Right kidney (tissue), 1 donor: ENCODE results near the gene SOX5.
"Not testable (repeated sequence)": the region's sequence is repeated elsewhere in the genome, so short reads cannot be mapped to it uniquely, and the experiment has no call there.

Experiments
- DNase-seq: peaks from one replicate; pipeline ENCODE4 v3.0.0-alpha.2; 2016

The SOX5 gene

DNA sequence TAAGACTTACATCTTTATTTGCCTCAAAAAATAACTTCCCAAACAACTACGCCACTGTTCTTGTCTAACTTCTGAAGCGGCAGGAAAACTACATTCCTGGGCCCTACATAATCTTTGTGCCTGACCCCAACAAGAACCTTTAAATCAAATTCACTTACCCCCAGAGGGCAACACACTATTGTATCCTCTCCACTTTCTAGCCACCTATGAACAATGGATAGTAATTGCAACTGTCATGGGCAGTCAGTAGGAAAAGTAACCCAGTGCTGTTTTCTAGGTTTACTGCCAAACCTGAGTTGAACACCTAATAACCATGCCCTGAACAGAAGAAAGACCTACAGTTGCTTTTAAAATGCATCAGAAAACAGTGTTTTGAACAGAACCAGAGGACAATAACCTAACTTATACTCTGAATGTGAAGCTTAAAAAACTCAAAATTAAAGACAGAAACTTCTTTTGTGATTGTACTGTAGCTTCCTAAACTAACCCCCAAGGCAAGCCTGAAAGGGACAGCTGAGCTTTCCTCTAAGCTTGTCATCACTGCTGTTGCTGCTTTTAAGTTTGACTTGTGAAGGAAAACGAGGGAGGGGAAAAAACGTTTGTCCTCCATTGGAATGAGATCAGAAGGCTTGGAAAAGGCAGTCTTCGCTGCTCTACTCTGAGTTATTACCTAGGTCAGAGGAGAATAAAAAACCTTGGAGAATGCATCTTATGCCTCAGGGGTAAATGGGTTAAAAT lies 195.7 kb downstream of the SOX5 start:
- no peak for DNase-seq

DNA sequence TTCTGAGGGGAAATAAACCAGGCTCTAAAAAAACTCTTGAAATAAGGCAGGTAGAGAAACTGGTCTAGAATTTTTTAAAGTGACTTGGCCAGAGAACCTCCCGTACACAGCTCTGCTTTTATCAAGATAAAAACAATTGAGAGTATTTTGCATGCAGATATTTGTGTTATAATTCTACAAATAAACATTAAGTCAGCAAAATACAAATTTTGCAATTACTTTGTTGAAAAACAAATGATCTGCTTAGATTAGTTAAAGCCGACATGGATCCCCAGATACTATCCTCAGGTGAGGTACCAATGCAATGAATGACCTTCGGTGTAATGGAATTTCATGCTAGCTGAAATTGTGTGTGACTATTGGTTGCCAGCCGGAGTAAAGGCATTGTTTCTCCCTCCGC lies 197.2 kb downstream of the SOX5 start:
- no peak for DNase-seq

DNA sequence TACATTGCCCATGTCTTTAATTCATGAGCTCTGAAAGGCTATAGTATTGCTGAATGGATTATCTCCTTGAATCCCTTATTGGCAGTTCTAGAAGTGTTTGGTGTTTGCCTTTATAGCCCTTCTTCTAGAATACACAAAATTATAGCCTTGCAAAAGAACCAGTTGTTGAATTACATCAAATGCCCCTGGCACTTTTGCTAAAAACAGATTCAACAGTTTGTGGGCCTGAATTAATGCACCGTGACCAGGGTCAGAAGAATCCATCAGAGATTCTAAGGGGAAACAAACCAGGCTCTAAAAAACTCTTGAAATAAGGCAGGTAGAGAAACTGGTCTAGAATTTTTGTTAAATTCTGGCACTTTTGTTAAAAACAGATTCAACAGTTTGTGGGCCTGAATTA lies 197.8 kb downstream of the SOX5 start:
- DNase-seq, result no peak

DNA sequence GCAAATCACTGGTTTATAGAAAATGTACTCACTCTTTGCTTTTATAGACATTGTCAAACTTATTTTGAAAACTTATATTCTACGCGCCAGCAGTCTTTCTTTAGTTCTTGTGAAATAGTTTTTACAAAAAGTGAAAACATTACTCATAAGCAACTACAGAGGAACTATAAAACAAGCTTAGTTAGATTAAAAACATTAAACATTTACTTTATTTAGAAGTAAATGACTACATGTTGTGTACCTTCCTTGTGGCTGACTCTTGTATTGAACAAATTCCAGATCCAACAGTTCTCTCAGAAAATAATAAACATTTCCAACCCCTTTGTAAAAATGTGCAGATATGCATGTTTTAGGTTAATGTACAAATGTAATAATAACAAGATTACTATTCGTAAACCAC lies 198.5 kb downstream of the SOX5 start:
- DNase-seq, result no peak

DNA sequence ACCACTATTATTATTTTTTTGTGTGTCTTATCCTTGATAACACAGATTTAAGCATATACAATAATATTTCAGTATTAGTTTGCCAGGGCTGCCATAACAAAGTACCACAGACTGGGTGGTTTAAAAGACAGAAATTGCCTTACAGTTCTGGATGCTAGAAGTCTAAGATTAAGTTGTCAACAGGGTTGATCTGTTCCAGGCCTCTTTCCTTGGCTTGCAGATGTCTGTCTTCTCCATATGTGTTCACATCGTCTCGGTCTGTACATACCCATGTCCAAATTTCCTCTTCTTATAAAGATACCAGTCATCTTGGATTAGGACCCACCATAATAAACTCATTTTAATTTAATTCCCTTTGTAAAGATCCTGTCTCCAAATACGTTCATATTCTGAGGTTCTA lies 204.8 kb downstream of the SOX5 start:
- no peak for DNase-seq

DNA sequence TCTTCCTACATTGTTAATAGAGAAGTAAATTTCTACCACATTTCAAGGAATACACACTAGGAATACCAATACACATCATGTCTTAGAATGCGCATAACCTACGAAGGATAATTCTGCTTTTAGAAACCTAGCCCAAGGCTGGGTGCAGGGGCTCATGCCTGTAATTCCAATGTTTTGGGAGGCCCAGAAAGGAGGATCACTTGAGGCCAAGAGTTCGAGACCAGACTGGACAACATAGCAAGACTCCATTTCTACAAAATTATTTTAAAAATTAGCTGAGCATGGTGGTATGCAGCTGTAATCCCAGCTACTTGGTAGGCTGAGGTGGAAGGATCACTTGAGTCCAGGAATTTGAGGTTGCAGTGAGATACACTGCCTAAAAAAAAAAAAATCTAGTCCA lies 206.9 kb downstream of the SOX5 start:
- no peak for DNase-seq

DNA sequence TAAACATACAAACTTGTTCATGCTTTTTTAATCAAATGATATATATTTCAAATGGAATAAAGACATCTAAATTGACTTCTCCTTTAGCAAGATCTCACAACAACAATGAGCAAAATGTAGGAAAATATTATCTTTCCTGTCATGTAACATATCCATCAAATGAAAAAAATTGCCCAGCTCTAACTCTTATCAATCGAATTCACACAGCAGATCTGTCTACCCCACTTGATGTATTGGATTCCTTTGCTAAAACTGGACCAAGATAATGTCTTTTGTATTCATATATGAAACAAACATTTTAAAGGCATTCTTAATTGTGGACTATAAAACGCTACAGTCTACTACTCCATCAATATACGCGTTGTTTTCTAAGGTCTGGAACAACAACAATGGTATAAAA lies 218.0 kb downstream of the SOX5 start:
- no peak for DNase-seq

DNA sequence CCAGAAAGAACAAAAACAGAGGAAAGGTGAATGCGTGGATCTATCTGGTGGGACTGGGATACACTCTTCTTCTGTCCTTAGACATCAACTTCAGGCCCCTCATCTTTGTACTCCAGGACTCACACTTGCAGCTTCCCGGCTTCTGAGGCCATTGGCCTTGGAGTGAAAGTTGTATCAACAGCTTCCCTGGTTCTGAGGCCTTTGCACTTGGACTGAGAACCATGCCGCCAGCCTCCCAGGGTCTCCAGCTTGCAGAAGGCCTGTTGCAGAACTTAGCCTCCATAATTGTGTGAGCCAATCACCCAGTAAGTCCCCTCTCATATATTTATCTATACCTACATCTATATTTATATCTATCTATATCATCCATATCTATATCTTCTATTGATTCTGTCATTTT lies 218.4 kb downstream of the SOX5 start:
- no peak for DNase-seq

DNA sequence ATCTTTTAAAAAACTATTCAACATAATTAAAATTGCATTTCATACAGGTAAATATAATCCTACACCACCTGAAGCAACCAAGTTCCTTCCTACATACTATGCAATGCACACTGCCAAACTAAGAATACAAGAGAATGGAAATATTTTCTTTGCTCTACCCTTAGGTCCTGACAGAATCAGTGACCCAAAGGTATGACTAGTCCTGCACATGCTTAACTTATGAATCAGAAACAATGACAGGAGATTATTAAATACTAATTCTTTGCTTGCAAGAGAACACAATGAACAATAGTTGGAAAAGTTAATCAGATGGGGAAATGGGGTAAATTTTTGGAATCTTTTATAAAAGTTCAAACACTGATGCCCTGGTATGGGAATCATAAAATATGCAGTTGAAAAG lies 220.1 kb downstream of the SOX5 start:
- DNase-seq, result no peak

DNA sequence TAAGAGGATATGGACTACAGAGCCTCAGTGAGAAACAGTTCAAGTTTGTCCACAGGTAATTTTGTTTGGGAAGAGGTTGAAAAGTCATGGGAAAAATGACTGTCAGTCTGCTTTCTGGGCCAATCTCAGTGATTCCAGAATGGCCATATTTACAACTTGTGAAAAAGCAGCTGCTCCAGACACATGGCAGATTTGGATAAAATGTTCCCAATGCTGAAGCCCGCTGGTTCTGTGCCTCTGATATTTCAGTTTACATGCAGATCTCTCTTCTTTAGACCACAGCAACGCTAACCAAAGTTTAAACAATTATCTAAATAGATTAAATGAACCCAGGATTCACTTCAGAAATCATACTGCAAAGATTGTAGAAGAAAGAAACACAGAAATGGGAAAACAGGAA lies 222.8 kb downstream of the SOX5 start:
- no peak for DNase-seq

DNA sequence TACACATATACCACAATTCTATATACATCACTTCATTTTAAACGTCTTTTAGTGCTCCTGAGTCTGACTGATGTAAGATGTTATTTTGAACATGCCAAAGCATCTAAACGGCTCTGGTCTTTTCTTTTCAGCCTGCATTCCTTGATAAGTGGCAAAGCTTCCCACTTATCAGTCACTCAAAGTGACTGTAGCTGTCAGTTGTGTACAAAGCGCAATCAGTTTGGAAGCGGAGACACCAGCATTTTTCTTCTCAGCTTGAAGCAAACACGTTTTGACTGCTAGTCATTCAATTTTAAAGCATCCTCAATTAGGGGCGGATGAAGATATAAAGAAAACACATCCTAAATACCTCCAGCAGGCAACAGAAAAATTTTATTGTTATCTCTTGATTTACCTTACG lies 226.8 kb downstream of the SOX5 start:
- DNase-seq, result no peak

DNA sequence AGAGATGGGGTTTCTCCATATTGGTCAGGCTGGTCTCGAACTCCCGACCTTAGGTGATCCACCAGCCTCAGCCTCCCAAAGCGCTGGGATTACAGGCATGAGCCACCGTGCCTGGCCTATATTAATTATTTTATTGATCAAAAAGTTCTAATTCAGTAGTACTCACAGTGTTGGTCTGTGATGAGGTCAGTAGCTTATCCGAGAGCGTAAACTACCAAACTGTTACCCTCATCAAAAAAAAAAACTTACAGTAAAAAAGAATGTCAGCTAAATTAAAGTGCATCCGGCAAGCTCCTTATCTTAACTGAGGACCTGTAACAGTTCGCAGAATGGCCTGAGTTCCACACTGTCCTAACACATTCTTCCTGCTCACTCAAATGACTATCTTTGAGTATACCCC lies 228.2 kb downstream of the SOX5 start:
- DNase-seq, result no peak

DNA sequence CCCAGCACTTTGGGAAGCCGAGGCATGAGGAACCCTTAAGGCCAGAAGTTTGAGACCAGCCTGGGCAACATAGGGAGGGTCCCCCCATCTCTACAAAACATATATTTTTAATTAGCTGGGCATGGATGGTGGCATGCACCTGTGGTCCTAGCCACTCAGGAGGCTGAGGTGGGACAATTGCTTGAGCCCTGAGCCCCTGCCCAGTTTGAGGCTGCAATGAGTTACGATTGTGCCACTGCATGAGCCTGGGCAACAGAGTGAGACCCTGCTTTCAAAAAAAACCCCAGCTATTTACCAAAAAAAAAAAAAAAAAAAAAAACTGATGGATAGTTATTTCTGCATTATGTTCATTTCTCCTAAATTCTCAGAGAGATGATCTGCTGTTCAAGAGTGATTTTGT lies 230.0 kb downstream of the SOX5 start:
- no peak for DNase-seq

DNA sequence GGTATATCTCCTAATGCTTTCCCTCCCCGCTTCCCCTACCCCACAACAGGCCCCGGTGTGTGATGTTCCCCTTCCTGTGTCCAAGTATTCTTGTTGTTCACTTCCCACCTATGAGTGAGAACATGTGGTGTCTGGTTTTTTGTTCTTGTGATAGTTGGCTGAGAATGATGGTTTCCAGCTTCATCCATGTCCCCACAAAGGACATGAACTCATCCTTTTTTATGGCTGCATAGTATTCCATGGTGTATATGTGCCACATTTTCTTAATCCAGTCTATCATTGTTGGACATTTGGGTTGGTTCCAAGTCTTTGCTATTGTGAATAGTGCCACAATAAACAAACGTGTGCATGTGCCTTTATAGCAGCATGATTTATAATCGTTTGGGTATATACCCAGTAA lies 239.1 kb downstream of the SOX5 start:
- DNase-seq, result not testable (repeated sequence)

DNA sequence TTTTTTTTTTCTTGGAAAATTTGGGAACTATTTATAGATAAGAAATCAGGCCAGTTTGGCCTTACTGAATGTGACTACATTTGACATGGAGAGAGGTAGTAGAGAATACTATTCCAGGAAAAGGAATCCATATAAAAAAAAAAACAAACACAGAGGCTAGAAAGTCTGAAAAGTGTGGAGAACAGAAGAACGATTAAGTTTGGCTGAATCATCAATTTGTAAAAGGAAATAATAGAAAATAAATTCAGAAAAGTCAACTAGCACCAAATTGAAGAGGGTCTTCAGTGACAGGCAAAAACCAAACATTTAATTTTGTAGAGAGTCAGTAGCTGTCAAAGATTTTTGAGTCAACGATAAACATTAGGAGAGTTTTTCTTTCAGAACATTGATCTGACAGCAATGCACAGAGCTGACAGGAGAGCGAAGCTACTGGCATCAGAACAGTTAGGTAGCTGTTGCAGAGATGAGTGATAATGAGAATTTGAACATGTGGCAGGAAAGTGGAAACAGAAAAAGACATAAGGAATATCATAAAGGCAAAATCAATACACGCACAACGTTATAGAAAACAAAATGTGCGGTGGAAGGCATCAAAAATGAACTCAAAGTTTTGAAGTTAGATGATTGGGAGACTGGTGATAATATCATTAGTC lies 241.2 kb downstream of the SOX5 start:
- DNase-seq, result no peak

DNA sequence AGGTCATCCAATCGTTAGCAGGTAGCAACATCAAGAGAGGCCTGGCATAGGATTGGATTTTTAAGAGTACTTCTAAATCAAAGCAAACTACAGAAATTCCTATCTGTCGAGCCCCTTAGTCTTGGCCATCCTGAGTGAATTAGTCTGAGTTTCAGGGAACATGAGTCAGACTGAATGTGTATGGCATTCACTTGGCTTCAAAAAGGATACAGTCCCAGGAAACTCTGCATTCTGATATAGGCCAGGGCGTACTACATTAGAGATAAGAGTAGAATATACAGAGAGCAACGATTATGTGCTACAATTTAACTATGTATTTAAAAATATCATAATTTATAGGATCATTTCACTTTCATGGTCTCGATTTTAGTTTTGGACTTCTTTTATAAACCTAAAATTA lies 242.2 kb downstream of the SOX5 start:
- DNase-seq, result no peak

DNA sequence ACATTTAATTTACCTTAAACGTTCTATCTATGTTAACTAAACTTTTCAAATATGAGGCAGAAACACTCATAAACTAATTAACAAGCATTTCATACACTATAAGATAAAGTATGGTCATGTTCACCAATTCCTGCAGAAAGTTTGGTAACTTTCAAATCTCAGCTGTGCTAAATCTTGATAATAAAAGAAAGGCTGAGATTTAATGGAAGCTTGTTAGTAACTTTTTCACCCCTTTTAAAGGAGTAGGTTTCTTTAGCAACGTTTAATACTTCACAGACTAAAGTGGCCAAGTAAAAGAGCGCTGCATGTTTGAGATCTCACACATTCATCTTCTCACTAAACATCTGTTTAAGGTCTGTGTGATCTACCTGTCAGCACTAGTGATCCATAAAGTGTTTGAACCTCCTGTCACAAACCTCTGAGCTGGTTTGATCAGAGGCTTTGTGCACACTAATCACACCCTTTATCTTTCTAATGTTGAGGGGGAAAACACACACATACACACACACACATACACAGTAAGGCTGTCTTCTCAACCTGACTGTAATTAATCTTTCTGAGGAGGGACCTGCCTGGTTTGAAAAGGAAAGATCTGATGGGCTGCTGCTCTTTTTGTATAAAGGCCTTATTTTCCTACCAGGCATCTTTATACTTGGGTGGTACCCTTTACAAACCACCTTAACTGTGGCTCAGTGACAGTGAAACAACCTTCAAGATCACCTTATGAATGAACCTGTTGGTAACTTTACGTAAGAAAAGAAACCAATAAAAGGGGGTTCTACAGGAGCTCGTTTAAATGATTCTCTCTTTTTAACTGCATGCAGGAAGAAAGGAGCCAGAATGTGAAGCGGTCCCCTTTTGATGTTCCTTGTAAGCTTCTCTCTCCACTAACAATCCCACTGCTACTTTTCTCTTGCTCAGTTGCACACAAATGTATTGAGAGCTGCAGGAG lies 244.2 kb downstream of the SOX5 start:
- no peak for DNase-seq

DNA sequence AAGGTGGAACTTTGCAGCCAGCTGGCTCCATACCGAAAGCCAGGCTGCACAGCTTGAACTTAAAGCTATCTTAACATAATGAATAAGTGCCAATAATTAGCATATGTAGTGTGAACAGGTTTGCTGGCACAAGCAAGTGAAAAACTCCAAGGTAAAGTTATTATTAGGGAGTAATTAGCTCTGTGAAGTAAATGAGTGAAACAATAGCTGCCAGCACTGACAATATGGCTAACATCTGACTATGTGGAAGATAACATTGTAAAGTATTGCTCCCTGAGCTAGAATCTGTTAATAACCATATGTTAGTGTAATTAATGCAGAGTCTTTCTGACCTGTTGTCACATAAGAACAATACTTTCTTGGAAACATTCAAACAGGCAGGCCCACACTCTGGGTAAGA lies 246.4 kb downstream of the SOX5 start:
- no peak for DNase-seq

DNA sequence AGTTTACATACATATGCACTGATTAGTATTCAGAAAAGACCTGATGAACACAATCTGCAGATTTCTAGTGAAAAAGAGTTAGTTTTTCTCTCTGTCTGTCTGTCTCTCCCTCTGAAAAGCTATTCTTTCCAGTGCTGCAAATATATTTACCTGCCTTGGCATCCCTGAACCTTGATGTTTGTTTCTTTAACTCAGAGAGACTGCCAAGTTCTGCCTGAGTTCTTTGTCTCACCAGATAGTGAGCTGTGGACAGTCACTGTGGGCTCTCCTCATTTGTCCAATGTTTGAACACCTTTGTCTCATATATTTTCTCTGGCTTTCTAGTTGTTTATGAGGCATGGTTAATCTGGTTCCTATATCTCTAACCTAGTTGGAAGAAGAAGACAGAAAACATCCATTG lies 250.4 kb downstream of the SOX5 start:
- no peak for DNase-seq

DNA sequence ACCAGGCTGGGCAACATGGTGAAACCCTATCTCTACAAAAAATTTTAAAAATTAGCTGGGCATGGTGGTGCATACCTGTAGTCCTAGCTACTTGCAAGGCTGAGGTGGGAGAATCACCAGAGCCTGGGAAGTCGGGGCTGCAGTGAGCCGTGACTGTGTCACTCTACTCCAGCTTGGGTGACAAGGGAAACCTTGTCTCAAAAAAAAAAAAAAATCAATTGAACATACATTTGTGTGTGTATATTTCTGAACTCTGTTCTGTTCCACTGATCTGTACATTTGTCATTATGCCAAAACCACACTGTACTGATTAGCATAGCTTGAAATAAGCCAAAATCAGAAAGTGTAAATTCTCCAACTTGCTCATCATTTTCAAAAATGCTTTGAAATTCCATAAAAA lies 254.6 kb downstream of the SOX5 start:
- no peak for DNase-seq

DNA sequence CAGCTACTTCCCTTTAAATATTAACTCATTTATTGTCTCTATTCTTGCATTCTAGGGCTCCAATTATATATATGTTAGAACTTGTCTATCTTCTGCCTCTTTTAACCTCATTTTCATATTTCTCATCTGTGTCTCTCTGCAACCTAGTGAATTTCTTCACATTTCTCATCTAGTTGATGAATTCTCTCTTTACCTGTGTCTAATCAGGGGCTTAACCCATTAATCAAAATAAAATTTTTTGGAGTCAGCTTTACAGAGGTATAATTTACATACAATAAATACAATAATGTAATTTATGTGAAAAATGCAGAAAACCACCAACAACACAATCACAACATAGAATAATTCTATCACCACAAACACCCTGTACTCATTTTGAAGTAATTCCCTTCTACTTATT lies 255.2 kb downstream of the SOX5 start:
- no peak for DNase-seq

DNA sequence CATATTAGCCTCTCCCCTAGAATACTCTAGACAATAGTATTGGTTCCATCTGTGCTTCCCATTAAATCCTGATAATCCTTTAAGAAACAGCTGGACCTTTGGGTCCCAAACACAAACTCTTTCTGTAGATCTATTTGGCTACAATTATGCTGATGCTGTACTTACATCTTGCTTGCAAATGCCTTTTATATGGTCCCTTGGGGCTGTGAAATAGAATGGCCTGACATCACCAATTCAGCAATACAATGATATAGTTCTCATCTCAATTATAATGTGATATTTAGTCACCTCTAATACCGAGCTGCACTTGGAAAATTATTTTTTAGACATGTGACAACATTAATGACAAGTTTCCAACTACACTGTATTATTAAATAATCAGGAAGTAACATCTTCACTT lies 261.5 kb downstream of the SOX5 start:
- DNase-seq, result no peak

DNA sequence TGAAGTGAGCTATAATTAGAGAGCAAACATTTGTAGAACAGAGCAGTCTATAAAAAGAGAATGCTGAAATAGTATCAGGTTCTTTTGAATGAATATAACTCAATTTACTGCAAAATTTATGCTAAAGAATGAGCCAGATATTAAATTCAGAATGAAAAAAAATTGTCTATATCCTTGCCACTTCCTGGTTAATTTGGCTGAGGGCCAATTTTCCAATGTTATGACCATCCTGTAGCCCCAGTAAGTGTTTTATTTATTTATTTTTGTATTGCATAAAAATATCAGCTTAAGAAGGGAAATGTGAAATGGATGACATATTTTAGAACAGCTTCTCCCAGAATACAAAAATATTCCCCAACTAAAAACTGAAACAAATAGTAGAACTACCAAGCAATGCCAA lies 263.4 kb downstream of the SOX5 start:
- DNase-seq, result no peak
